NCI-H1417 (cell line): ENCODE data around the gene LDLRAD3.

Source experiments
- DNase-seq, 3 experiments: peaks; one replicate each; lab custom pipeline; 2025; lab: John Stamatoyannopoulos, UW

Gene LDLRAD3

DNA sequence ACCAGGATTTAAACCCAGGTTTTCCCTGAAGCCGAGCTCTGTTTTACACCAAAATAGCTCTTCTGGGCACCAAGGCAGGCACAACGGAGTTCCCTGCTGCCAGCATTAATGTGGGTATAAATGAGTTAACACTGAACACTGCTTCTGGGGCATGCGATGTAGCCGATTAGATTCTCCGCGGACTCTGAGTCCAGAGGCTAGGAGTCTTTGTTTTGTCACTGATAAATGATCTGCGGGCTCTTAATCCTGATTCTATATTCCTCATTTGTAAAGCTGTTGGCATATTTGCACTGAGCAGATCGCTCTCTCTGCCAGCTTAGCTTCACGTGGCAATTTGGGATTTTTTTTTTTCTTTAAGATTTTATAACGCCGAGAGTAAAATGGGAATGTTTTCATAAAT lies 16.8 kb upstream of the LDLRAD3 start:
- DNase-seq: peak in 1 of 3 experiments; percentile 4

DNA sequence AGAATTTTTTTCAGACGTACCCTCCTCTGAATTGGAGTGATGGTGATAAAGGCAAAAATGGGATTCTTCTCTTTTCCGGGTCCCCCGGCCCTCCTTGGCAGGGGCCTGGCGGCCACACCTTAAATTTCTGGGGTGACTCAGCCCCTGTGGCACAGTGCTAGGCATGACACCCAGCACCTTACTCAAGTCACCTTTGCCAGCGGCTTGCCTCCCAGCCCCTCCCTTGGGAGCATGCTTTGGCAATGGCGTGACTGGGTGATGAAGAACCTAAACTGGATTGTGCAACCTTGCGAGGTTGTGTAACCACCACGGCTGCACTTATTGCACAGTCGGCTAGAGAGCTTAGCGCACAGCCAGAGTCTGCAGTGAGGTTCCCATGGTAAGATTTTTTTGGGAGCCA lies 16.2 kb upstream of the LDLRAD3 start:
- DNase-seq: no peak

GRCh38 chr11:35928688-35929395 lies 15.0 kb upstream of the LDLRAD3 start:
- no peak for DNase-seq

DNA sequence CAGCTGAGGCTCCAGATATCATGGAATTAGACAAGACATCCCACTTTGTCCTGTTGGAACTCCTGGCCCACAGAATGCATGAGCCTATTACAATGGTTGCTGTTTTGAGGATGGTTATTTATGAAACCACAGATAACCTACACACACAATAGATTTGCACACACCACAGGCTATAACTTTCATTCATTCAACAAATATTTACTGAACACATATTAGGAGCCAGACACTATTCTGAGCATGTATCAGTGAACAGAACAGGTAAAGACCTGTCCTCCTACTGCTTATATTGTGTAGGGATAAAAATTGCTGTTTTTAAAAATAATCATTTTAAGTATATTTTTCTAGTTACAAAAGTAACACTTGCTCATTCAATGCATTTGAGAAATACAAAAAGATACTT lies 13.4 kb upstream of the LDLRAD3 start:
- no peak for DNase-seq

GRCh38 chr11:35932121-35932520 lies 11.7 kb upstream of the LDLRAD3 start:
- DNase-seq: no peak

GRCh38 chr11:35932681-35933319 lies 11.1 kb upstream of the LDLRAD3 start:
- DNase-seq: no peak

- no peak for DNase-seq
Measured at GRCh38 chr11:35933320-35933871, 10.5 kb upstream of the LDLRAD3 start.

GRCh38 chr11:35934271-35934670 lies 9.6 kb upstream of the LDLRAD3 start:
- DNase-seq: no peak

DNA sequence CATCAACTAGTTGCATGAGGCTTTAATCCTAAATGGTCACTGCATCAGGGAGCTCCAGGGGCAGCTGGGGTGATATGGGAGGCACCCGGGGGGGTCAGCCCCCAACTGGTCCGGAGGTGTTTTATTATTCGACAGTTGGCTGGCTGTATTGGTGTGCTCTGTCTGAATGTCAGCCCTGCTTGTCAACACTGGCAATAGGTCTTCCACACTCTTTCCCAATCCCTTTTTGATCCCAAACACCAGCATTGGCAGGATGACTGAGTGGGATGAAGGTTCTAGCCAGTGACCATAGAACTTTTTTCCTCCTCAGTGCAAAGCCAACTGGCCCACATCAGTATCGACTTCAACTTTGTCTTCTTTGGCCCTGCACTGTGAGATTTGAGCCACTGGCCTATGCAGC lies 8.9 kb upstream of the LDLRAD3 start:
- no peak for DNase-seq

DNA sequence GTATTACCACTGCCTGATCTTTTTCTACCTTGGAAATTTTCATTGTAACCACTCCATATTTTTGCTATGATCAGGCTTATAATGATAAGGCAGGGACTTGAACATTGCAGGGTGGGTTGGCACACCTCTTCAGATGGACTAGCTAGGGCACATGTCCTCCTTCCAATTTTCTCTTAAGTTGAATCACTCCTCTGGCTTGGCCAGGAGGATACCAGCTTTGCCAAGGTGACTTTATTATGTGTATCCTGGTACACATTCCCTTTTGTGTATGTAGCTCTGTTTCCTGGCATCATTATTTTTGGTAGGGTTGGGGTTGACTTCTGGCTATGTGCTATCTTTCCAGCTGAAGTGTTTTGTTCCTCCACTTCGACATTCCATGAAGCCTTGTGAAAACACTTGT lies 8.5 kb upstream of the LDLRAD3 start:
- no peak for DNase-seq

DNA sequence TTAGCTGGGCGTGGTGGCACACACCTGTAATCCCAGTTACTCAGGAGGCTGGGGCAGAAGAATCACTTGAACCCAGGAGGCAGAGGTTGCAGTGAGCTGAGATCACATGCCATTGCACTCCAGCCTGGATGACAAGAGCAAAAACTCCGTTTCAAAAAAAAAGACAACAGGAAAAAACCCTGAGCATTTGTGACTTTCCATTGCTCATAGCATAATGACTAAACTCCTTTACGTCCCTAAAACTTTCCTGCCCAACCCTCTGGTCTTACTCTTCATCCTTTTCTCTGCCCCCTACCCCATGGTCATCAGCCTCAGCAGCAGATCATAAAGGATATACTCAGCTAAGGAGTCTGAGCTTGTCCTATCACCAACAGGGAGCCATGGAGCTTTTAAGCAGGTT lies 6.8 kb upstream of the LDLRAD3 start:
- no peak for DNase-seq

DNA sequence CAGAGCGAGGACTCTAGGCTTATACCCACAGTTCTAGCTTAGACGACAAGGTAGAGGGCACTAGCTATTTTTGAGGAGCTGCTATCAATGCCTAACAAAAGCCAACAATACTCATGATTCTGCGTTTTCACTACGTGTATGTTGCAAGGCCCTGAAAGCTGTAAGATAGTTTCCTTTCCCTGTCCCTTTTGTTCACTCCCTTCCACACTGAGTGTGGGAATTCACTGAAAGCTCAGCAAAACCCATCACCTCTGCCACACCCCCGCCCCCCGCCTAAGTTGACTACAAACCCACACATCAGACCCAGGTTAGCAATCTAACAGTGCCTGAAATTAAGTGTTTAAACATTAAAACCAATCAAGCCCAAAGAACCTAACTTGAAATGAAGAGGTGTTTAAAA lies 6.2 kb upstream of the LDLRAD3 start:
- no peak for DNase-seq

DNA sequence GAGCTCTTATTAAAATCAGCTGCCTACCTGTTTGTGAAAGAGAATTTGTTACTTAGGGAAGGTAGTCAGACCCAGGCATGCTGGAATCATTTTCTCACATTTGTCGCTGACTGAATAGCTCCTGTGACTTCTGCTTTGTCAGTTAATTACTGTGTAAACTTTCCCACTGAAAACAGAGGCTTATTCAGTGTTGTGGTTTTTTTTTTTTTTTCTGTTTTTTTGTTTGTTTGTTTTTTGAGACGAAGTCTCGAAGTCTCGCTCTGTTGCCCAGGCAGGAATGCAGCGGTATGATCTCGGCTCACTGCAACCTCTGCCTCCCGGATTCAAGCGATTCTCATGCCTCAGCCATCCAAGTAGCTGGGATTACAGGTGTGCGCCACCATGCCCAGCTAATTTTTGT lies 5.6 kb upstream of the LDLRAD3 start:
- peak in 1 of 3 experiments; percentile 57 for DNase-seq

DNA sequence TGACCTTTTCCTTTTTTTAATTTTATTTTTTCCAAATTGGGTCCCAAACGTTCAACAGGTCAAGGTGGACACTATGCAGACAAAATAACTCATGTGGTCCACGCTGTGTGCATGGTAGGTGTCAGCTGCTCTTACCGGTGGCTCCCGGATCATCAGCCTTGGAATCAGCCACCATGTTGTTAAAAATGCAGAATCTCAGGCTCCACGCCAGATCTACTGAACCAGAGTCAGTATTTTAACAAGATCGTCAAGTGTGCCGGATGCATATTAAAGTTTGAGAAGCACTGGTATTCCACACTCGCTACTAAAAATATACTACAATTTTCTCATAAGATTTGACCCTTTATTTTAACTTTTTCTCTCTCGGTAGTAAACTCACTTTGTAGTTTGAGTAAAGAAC lies 553 bp upstream of the LDLRAD3 start:
- no peak for DNase-seq

DNA sequence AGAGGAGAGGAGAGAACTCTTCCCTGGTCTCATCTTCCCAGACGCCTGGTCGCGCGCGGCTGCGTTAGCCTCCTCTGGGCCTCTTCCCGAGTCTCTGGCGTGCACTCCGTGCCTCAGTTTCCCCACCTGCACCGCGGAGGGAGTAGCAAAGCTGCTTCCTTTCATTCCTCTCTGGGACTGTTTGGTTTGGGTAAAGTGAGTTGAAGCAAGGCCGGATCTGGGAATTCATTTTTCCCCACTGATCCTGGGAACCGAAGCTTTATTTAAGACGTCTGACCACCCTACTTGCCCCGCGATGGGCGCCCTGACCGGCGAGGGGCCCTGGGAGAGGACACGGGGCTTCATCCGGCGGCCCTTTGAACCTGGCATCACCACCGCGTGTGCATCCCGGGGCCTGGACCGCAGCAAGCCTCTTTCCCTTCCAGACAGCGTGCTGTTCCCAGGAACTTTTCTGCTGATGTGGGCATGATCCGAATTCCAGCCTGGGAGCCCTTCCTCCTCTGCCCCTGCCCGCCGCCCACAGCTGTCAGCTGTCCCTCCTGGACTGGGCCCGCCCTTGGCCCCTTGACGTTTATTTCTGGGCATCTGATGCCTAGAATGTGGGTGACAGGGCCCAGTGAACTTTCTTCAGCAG lies 758 bp downstream of the LDLRAD3 start:
- peak in 1 of 3 experiments; percentile 47 for DNase-seq

DNA sequence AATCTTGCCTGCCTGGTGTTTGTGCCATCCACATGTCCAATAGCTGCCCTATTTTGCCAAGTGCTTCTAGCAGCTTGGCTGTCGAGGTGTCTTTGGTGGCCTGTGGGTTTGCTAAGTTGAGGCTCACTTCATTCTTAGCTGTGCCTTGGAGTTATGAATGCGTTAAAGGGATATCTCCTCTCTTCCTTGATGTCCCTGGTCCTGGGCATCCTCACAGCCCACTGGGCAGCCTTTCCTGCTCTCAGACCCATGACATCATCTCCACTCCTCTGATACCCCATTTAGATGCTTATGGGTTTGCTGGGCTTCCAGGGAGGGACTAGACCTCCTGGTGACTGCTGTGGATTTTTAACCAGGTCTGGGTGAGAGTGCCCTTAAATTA lies 1.3 kb downstream of the LDLRAD3 start:
- peak in 2 of 3 experiments; percentile 14 to 35 for DNase-seq

- DNase-seq: peak in 2 of 3 experiments; percentile 20 to 26
Measured at GRCh38 chr11:35946766-35947165, 2.9 kb downstream of the LDLRAD3 start.

DNA sequence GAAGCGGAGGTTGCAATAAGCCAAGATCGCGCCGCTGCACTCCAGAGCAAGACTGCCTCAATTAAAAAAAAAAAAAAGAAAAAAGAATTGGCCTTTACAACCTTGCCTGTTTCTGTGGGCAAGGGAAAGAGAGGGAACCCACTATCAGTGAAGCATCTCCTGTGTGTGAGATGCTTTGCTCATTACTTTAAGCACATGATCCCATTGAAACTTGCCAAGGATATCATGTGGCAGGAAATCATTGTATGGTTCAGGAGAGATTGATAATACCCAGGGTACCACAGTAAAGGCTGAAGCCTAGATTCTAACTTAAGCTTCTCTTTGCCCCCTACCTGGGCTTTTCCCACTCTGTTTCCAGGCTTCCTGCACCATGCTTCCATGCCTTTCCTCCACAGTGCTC lies 3.6 kb downstream of the LDLRAD3 start:
- DNase-seq: no peak

GRCh38 chr11:35949242-35949641 lies 5.4 kb downstream of the LDLRAD3 start:
- DNase-seq: no peak

- DNase-seq: no peak
Measured at GRCh38 chr11:35950082-35950481, 6.2 kb downstream of the LDLRAD3 start.

GRCh38 chr11:35951680-35952079 lies 7.8 kb downstream of the LDLRAD3 start:
- peak in 1 of 3 experiments; percentile 58 for DNase-seq

GRCh38 chr11:35953081-35953760 lies 9.4 kb downstream of the LDLRAD3 start:
- peak in 1 of 3 experiments; percentile 22 for DNase-seq
